ENCODE data around the gene C4orf54.

The C4orf54 gene

GRCh38 chr4:99617374-99617773, 40.3 kb downstream of the C4orf54 start:
- DNase-seq: no peak

GRCh38 chr4:99615170-99615820, 42.3 kb downstream of the C4orf54 start:
- no peak for DNase-seq

- DNase-seq: no peak
These were observed 43.1 kb downstream of the C4orf54 start for GRCh38 chr4:99614491-99614890.

GRCh38 chr4:99612704-99613103, 44.9 kb downstream of the C4orf54 start:
- DNase-seq: no peak

GRCh38 chr4:99612281-99612680, 45.3 kb downstream of the C4orf54 start:
- DNase-seq: no peak

- DNase-seq: no peak
These were observed 46.9 kb downstream of the C4orf54 start for GRCh38 chr4:99610605-99611175.

GRCh38 chr4:99608417-99608816, 49.2 kb downstream of the C4orf54 start:
- DNase-seq: no peak

Data from NCI-H526 (cell line).